ENCODE results near the gene MRPL53.

MRPL53 gene

DNA sequence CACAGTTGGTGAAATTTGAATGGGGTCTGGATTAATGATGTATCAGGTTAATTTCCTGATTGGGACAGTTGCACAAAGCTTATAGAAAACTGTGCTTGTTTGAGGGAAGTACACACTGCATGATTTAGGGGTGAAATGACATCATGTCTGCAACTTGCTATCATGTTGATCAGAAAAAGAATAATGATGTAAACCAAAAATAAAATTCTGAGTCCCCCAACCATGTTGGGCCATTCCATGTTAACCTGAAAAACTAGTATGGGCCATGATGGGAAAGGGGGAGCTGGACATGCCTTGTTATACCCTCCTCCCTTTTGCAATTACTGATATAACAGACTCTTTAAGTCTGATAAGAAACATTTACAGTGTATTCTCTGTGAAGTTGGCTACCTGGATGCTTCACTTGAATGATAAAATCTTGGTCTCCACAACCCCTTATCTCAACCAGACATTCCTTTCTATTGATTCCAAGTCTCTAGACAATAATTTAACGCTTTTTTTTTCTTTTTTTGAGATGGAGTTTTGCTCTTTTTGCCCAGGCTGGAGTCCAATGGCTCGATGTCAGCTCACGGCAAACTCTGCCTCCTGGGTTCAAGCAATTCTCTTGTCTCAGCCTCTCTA is 21.8 kb downstream of the MRPL53 start:
- TF ChIP-seq FOXP2 (optimal IDR thresholded peaks at IDR 0.05; ENCODE audit: borderline replicate concordance, extremely low read depth, extremely low read length, insufficient read depth) (no peak), REST (IDR thresholded peaks at IDR 0.05; ENCODE audit: insufficient read depth in 1 of 2, low read depth in 2 of 2, low read length in 2 of 2) (no peak), TAF1 (IDR thresholded peaks at IDR 0.05; ENCODE audit: borderline replicate concordance, insufficient read depth, low read length) (no peak), SIN3A (IDR thresholded peaks at IDR 0.05; ENCODE audit: borderline replicate concordance, insufficient read depth, low read length) (no peak)

GRCh38 chr2:74448771-74449170 is 23.7 kb downstream of the MRPL53 start:
- TF ChIP-seq POLR2AphosphoS5 (IDR thresholded peaks at IDR 0.05; ENCODE audit: low read depth, low read length) (no peak), SIN3A (IDR thresholded peaks at IDR 0.05; ENCODE audit: borderline replicate concordance, insufficient read depth, low read length) (no peak), TAF1 (IDR thresholded peaks at IDR 0.05; ENCODE audit: borderline replicate concordance, insufficient read depth, low read length) (no peak), REST (IDR thresholded peaks at IDR 0.05; ENCODE audit: insufficient read depth in 1 of 2, low read depth in 2 of 2, low read length in 2 of 2) (no peak), FOXP2 (optimal IDR thresholded peaks at IDR 0.05; ENCODE audit: borderline replicate concordance, extremely low read depth, extremely low read length, insufficient read depth) (no peak)

- TF ChIP-seq FOXP2 (optimal IDR thresholded peaks at IDR 0.05; ENCODE audit: borderline replicate concordance, extremely low read depth, extremely low read length, insufficient read depth), result no peak
- no peak for TF ChIP-seq TAF1 (IDR thresholded peaks at IDR 0.05; ENCODE audit: borderline replicate concordance, insufficient read depth, low read length)
- TF ChIP-seq REST (IDR thresholded peaks at IDR 0.05; ENCODE audit: insufficient read depth in 1 of 2, low read depth in 2 of 2, low read length in 2 of 2), result no peak
- no peak for TF ChIP-seq SIN3A (IDR thresholded peaks at IDR 0.05; ENCODE audit: borderline replicate concordance, insufficient read depth, low read length)
- no peak for TF ChIP-seq POLR2AphosphoS5 (IDR thresholded peaks at IDR 0.05; ENCODE audit: low read depth, low read length)
These were observed 25.1 kb downstream of the MRPL53 start for GRCh38 chr2:74447230-74447999.

DNA sequence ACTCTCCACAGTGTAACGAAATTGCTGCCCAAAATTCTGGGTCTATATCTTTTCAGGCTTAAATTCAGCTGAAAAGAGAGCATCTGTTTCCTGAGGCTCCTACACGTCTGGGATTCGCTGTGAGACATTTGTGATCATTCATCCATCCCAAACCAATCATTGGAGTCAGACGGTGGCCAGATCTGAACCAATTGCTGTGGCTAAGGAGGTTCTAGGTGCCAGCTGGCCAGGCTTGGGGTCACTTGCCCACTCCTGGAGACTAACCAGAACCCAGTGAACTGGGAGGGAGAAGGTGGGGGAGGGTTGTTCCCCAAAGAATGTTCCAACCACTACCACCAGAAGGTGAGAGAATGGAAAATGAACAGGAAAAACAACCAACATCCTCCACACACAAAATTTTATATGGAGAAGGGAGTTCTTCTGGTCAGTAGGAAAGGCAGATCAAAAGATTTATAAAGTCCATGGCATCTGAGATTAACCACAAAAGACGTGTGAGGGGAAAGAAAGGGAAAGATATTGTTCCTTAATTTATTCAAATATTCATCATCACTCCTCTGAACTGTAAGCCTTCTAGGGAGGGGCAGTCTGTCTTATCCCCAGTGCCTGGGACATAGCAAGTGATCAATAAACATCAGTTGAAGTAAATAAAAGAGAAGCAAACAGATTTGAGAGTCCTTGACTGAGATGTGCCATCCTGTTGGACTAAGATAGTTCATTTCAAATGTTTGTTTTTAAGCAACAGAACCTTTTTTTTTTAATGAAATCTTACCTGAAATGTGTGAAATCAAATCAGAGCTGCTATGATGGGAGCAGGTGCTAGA is 27.8 kb downstream of the MRPL53 start:
- no peak for TF ChIP-seq FOXP2 (optimal IDR thresholded peaks at IDR 0.05; ENCODE audit: borderline replicate concordance, extremely low read depth, extremely low read length, insufficient read depth)
- no peak for TF ChIP-seq TAF1 (IDR thresholded peaks at IDR 0.05; ENCODE audit: borderline replicate concordance, insufficient read depth, low read length)
- TF ChIP-seq REST (IDR thresholded peaks at IDR 0.05; ENCODE audit: insufficient read depth in 1 of 2, low read depth in 2 of 2, low read length in 2 of 2), result no peak
- TF ChIP-seq POLR2AphosphoS5 (IDR thresholded peaks at IDR 0.05; ENCODE audit: low read depth, low read length), result no peak
- no peak for TF ChIP-seq SIN3A (IDR thresholded peaks at IDR 0.05; ENCODE audit: borderline replicate concordance, insufficient read depth, low read length)
